Stimulated activated CD4-positive, alpha-beta T cell treated with anti-CD3 and anti-CD28 coated beads, Interleukin-12 subunit alpha, Interleukin-12 subunit beta, amount 100 ng/mL, for 4 hours (primary cell): ENCODE results near the gene JPH2.
A peak's percentile ranks its signal among the peaks of the same experiment; 100 is the strongest.

Experiments used
- DNase-seq: peaks from one replicate; pipeline ENCODE4 v3.0.0-alpha.2; 2020

Gene JPH2

DNA sequence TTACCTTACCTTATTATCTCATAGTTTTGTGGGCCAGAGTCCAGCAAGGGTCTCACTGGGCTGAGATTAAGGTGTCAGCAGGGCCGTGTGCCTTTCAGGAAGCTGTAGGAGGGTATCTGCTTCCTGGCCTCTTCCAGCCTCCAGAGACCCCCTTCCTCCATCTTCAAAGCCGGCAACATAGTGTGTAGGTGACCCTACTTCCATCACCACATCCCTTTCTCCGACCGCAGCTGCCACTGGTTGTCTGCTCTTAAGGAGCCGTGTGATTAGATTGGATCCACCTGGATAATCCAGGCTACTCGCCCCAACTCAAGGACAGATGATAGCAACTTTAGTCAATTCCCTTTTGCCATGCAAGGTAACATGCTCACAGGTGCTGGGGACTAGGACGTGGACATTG is 91.2 kb downstream of the JPH2 start:
- DNase-seq, result no peak

DNA sequence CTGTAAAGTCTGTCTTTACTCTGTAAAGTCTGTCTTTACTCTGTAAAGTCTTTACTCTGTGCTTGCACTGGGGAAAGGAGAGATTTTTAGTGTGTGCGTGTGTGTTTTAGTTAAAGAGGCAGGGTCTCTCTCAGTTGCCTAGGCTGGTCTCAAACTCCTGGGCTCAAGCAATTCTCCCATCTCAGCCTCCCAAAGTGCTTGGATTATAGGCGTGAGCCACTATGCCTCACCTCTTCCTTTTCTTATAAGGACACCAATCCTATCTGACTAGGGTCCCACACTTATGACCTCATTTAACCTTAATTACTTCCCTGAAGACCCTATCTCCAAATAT is 93.8 kb downstream of the JPH2 start:
- DNase-seq, result no peak

DNA sequence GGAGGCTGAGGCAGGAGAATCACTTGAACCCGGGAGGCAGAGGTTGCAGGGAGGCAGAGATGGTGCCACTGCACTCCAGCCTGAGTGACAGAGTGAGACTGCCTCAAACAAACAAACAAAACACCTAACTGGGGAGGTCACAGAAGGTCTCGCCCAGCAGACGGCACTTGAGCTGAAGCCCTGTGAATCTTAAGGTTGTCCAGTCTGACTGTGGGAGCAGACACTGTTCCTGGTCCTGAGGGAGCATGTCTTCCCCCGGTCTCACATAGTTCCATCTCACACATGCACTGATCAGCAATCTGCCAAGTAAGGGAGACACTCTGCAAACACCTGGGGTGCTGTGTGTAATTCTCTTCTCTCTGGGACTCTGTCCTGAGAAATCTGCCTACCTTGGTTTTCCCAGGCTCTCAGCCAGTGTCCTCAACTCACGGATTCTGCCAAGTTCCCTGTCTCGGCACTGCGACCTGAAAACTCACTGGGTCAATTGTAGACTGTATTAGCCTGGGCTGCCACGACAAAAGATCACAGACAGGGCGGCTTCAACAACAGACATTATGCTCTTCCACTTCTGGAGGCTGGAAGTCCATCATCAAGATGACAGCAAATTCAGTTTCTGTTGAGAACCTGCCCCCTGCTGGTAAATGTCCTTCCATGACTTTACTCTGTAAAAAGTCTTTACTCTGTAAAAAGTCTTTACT is 94.3 kb downstream of the JPH2 start:
- no peak for DNase-seq

DNA sequence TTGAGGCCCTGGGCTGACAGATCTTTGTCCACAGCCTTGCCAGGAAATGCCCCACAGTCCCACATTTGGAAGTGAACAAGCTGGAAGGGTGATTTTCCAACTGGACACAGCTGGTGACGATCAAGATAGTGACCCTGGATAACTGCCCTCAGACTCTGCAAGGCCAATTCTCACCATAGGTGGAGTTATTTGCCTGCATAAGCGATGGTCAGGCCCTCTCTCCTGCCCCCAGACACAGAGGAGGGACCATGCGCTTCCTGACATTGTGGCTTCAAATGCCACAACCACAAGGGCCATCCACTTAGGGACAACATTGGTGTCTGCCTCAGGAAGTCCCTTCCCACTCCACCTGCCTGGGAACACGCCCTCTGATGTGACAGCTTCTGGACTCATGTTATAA is 96.0 kb downstream of the JPH2 start:
- no peak for DNase-seq

DNA sequence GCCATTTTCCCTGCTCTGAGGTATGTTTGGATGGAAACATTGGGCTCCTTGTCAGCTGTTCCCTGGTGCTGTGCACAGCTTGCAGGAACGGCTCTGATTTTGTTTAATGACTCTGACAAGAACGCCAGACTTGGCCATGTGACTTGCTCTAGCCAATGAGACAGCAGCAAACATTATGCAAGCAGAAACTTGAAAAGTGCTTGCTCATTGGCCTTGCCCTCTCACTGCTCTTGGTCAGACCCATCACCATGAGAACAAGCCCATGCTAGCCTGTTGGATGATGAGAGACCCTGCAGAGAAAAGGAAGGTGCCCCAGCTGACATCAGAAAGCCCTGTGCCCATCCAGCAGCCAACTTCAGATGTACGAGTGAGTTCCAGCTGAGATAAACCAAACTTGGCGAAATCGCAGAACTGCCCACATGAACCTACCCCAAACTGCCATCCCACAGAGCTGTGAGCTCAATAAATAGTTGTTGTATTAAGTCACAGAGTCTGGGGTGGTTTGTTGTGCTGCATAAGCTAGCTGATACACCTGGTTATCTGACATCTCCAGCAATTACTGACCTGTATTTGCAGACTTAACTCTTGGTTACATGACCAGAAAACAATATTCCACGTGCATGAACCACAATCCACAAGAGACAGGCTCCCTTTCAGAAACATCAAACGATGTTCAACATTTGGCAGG is 96.9 kb downstream of the JPH2 start:
- no peak for DNase-seq

DNA sequence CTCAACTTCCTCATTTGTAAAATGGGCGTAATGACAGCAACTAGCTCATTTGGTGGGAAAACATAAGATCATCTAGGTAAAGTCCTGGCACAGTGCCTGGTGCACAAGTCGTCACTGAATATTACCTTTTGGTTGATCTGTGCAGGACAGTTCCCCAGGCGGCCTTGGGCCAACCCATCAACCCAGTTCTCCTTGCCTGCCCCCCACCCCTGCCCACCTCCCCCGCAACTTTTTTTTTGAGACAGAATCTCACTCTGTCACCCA is 99.2 kb downstream of the JPH2 start:
- no peak for DNase-seq

DNA sequence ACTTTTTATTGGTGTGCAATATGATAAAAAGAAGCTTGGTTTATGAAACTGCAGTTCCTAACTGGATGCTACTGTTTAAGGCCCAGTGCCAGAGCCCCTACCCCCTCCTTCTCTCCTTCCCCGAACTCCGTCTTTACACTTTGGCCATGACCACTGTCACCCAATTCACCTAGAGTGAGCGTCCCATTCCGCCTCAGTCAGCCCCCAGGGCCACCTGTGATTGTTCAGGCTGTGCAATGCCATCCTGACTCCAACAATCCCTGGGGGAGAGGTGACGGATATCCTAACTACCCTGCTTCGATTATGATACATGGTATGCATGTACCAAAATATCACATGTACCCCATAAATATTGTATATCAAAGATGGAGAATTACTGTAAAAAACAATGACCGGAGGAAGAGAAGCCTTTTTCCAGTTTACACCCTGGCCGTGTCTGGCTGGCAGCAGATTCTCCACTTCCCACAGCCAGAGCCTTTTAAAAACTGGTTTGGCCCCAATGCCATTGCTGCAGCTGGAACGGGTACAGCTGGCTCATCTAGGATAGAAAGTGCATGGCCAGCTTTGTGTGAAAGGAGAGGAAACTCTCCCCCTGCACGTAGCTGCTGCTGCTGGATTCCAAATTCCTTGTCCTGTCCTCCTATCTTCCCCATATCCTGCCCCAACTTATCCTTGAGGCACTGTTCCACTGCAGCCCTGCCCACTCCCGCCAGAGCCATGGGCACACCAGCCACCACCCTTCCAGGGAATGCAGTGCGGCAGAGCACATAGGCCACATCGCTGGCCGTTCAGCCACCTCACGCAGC is 99.7 kb downstream of the JPH2 start:
- no peak for DNase-seq

DNA sequence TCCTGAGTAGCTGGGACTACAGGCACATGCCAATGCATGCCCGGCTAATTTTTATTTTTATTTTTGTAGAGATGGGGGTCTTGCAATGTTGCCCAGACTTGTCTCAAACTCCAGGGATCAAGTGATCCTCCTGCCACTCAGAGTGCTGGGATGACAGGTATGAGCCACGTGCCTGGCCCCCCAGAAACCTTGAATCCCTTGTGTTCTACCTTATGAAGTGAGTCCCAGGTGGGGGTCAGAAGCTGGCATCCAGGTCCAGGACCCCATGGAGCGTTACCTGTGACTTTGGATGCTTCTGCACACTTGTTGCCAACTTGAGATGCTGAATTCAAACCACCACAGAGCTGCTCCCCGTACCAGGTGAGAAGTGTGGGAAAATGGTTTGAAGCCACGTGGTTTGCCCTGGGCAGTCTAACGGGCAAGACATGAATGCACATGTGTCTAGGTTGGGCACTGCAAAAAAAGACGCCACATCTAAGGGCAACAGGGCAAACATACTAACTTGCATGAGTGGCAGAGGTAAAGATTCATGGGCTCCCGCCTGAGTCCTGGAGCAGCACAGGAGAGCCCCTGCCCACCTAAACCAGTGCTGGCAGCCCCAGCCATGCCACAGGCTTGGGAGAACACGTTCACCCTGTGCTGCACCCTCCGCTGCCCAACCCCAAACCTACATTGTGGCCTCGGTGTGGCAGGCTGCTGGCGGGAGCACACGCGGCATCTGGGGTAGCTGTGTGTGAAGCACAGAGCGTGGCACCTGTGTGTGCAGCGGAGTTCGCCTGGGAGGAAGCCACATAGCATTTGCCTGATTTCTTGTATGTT is 101.2 kb downstream of the JPH2 start:
- no peak for DNase-seq

DNA sequence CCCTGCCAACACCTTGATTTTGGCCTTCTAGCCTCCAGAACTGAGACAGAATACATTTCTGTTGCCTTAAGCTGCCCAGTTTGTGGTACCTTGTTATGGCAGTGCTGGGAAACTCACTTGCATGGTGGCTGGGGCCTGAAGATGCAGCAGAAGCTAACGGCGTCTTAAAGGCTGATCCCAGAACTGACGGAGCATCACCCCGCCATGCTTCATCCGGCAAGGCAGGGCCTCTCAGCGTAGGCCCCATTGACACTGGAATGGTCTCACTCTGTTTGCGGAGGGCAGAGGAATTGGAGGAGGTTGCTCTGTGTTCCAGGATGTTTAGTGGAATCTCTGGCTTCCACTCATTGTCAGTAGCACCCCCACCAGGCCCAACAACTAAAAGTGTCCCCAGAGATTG is 102.1 kb downstream of the JPH2 start:
- no peak for DNase-seq

DNA sequence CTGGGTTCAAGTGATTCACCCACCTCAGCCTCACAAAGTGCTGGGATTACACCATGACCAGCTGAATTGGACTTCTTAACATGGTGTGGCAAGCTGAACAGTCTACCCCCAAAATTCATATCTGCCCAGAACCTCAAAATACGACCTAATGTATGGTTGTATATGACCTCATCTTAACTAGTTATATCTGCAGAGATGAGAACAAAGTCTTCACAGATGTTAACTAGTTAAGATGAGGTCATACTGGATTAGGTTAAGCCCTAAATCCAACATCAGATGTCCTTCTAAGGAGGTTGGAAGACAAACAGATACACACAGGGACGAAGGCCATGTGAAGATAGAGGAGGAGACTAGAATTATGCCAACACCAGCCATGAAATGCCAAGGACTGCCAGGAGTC is 102.5 kb downstream of the JPH2 start:
- DNase-seq, result no peak

DNA sequence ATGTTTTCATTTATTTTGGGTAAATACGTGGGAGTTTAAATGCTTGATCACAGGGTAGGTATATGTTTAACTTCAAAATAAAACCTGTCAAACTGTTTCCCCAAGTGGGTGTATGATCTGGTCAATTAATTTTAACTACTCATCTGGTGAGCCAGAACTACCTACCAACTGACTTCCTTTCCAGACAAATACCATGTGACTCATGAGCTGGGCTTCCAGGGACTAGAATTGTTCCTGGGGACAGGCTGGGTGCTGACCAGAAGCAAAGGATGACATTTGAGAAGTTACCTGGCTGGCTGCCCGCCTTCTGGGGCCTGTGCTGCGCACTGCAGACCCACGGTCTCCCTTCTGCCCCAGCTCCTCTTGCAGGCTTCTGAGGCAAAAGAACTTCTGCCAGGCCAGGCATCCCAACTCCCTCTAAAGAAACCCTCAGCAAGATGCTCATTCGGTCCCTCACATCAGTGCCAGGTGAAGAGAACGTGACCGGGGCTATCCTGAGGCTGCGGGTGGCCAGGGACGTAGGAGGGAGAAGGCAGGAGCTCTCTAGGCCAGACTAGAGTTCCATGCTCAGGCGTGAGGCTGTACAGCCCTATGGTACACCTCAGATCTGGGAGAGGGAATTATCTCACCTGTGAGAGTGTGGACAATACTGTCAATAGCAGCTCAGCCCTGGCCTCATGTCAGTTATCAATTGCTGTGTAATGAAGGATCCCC is 103.6 kb downstream of the JPH2 start:
- DNase-seq, result no peak

DNA sequence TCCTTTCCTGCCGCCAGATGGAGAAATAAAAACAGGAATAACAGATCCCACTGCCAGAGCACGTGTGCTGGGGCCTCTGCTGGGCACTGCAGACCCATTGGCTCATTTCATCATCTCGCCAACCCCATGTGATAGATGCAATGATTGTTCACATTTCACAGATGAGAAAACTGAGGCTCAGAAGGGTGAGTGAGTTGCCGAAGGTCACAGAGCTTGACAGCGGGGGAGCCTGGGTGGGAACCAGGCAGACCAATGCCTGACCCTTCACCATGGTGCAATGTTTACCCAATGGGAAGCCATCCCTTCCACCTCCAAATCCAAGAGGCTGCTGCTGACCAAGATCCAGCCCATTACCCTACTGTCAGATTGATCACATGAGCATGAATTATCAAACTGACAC is 105.1 kb downstream of the JPH2 start:
- DNase-seq, result no peak

DNA sequence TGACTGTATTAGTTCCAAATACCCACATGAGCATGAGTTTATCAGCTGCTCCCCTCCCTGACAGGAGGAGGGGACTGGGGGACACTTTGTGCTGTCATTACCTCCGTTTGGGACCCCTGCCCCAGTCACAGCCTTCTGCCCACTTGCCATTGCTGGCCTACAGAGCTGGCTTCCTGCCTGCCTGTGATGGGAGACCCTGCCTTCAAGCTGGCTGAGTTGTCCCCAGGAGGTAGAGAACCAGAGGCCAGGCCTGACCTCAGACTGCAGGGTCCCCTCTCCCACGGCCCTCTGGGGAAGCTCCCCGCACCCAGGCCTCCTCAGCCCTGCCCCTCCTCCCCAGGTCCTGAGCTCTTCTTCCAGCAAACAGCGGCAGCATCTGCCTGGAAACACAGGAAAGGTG is 105.5 kb downstream of the JPH2 start:
- DNase-seq, result no peak

DNA sequence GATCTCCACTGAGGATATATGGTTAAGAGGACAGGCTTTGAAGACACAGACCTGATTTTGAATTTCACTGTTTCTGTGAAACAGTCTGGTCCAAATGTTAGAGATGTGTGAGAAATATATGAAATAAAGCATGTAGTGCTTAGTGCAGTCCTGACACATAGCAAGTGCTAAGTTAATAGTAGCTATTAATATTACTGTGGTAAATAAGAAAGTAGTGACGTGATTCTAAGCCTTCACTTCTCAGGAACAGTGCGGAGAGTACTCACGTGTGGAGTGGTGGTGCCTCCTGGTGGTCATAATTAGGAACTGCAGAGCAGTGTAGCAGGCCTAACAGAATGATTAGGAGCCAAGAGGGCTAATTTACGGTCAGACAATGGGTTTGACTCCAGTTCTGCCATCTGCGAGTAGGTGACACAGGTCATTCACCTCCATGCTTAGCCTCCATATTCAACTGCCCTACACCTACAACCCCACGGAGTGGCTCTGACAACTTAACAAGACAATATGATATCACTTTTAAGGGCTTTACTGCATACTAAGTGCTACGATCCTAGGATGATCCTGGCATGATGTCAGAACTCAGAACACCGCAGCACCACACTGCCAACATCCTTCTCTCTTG is 106.2 kb downstream of the JPH2 start:
- DNase-seq, result peak; percentile 67

DNA sequence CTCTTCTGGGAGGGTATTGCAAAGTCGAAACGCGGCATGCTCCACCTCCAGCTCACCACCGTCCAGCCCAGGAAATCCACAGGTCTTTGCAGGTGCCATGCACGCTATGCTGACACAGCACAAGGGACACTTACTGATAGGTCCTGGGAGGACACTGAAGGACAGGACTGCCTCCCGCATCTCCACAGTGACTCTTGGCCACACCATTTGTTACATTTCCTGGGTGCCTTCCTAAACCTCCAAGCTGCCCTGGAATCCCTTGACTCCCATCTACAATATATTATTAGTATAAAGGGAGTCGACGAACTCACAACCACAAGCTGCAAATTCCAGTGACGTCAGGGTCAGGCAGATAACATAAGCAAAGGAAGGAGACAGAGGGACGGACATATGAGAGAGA is 106.9 kb downstream of the JPH2 start:
- DNase-seq, result no peak

DNA sequence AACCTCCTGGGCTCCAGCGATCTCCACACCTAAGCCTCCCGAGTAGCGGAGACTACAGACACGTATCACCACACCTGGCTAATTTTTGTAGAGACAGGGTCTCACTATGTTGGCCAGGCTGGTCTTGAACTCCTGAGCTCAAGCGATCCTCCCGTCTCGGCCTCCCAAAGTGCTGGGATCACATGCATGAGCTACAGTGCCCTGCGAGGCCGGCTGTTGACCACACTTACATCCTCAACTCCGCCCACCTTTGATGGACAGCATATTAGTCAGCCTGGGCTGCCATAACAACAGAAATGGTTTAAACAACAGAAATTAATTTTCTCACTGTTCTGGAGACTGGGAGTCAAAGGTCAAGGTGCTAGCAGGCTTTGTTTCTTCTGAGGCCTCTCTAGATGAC is 107.7 kb downstream of the JPH2 start:
- DNase-seq, result no peak

DNA sequence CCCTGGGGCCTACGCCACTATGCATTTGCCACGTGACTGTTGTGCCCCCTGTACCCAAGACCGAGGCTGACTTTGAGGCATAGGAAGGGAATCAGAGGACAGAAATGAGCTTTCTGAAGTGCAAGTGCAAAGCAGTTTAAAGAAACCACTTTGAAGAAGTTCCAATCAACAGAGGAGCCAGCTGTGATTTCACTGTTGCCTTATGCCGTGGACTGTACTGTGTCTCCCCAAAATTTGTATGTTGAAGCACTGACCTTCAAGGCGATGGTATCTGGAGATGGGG is 111.1 kb downstream of the JPH2 start:
- no peak for DNase-seq

DNA sequence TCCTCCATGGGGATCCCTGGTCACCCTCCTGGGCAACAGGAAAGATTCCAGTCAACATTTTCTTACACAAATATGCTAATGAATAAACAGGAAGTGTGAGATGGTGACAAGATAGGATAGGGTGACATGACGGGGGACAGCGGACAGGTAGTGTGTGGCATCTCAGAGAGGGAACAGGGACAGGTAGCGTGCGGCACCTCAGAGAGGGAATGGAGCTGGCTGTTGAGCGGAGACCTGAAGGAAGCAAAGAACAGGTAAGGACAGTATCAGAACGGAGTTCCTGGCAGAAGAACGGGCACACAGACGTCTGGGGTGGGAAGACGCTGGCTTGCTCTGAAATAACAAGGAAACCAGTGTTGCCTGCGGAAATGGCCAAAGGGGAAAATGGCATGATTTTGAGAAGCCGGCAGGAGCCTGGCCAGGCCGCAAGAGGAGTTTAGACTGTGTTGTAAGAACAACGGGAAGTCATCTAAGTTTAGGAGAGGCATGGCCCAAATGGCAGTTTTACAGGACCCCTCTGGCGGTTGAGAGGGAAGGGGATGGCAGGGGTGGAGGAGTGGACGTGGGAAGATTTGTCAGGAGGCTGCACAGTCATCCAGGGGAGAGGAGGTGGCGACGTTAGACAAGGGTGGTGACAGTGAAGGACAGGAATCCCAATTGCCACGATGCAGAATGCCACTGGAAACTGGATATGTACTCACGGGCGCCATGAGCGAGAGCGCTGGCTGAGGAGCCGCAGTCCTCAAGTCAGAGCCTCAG is 111.6 kb downstream of the JPH2 start:
- DNase-seq, result no peak

DNA sequence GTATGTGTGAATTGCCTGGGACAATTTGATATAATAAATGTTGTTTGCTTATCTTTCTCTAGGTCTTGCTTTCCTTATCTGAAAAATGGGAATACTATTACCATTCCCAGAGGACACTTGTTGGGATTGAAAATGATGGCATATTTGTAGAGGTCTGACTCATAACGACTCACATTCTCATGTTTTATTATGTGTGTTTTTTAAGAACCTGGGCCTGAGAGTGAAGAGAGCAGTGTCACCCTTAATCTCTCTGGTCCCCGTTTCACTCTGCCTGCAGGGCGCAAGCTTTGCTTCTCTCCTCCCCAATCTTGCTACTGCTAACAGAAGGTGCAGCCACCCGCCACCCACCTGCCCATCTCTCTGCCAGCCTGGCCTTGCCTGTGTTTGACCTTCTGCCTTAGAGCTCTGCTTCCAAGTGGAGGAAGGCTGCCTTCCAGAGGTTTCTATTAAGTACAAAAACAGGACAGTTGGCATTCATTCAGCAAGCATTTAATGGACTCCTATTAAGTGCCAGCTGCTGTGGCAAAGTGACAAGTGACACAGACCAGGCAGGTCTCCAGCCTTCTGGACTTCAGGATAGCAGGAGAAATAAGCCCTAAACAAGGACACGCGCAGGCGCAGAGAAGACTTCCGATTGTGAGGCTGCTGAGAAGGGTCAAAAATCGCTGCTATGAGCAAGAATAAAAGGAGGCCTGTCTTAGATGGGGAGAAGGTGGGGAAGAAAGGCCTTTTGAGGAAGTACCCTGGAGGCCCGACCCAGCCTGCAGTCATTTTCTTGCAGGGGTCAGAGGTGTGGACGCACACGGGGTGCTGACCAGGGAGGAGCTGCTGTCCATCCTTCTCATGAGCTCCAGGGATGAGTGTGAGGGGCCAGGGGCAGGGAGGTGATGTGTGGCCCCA is 112.5 kb downstream of the JPH2 start:
- no peak for DNase-seq

DNA sequence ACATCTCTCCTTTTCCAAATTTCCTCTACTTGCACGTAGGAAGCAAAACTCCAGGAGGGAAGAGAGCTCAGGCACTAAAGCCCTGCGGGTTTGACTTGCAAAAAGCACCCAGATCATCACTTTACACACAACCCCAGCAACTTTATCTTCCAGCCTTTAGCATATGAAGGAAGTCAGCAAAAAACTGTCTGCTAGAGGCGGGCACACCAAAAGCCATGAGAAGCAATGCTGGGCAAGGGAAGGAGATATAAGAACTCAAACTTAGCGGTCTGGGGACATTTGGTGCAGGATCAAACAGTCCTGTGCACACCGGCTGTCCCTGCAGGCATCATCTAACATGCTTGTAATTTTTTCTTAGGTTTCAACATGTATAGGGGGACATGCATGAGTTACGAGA is 113.3 kb downstream of the JPH2 start:
- DNase-seq, result no peak
